Endothelial cell of umbilical vein (primary cell): Measurements from ENCODE around the gene DNAJC30. TPM values are rescaled to one million over a fixed set of nuclear protein-coding genes. Genes with fewer than 3 reads are reported as not detected.

Source experiments
- BruUV-seq: library from RNA; stranded (reverse); fragments of 400-500 nt; replicated peaks from 2 replicates; lab custom pipeline; 2021; lab: Mats Ljungman, UMichigan
- CTCF ChIA-PET: fragments of 300-600, 350-600 bp; sonication (Branson Sonifier 250); formaldehyde crosslinking; loops from one replicate; lab custom pipeline; 2021; ENCODE audit warnings: antibody characterized with exemption, inconsistent platforms; lab: Charles Lee
- POLR2A ChIA-PET: fragments of 300-600, 350-600 bp; sonication (Branson Sonifier 250); formaldehyde crosslinking; loops from one replicate; lab custom pipeline; 2021; ENCODE audit warnings: antibody characterized with exemption, inconsistent platforms; lab: Charles Lee
- DNase-seq: peaks from one replicate; pipeline ENCODE4 v3.0.0-alpha.2; 2011; ENCODE audit warnings: low read depth, low spot score
- FAIRE-seq: peaks from 2 replicates; lab custom pipeline; 2011; peaks lifted over from hg19 to GRCh38; lab: Jason Lieb, UNC
- H2AFZ ChIP-seq: 2 replicates; pipeline ENCODE4 v1.6.0; 2012; ENCODE audit warnings: low read depth, low read length, control low read depth, inconsistent platforms
- H3K27ac ChIP-seq: 2 replicates; pipeline ENCODE4 v1.5.1; 2011; ENCODE audit warnings: low read depth, mild to moderate bottlenecking, control low read depth, low read length, moderate library complexity; ENCODE audit not compliant: insufficient read depth
- H3K27me3 ChIP-seq, 2 experiments: 2 replicates each; pipeline versions ENCODE4 v1.6.0 to v1.6.1; 2011; ENCODE audit warnings: low read length in 2 of 2, mixed read lengths in 1 of 2; ENCODE audit not compliant: control insufficient read depth in 2 of 2, insufficient read depth in 2 of 2
- H3K36me3 ChIP-seq, 2 experiments: 2 replicates in 1 of 2; 3 replicates in 1 of 2; pipeline ENCODE4 v1.5.1; 2011; ENCODE audit warnings: low read length in 2 of 2, mild to moderate bottlenecking in 1 of 2, moderate library complexity in 1 of 2; ENCODE audit not compliant: control insufficient read depth in 2 of 2, insufficient read depth in 2 of 2; ENCODE audit errors: extremely low read depth in 1 of 2
- H3K4me1 ChIP-seq: 3 replicates; pipeline ENCODE4 v1.5.1; 2011; ENCODE audit warnings: mild to moderate bottlenecking, low read length; ENCODE audit not compliant: control insufficient read depth, insufficient read depth; ENCODE audit errors: extremely low read depth
- H3K4me2 ChIP-seq: 2 replicates; pipeline ENCODE4 v1.6.1; 2011; ENCODE audit warnings: low read length, control low read depth, mixed read lengths; ENCODE audit not compliant: insufficient read depth
- H3K4me3 ChIP-seq, 3 experiments: fragments of 200-600 bp in 1 of 3; sonication (generic), shearing (Covaris generic) in 1 of 3; replicated peaks in 1 of 3; 2 replicates each; pipeline ENCODE4 v1.5.1; 2011 to 2016; ENCODE audit warnings: control low read depth in 3 of 3, low read length in 3 of 3, mild to moderate bottlenecking in 2 of 3, inconsistent platforms in 1 of 3, low read depth in 1 of 3, moderate library complexity in 1 of 3; ENCODE audit not compliant: insufficient read depth in 1 of 3
- H3K79me2 ChIP-seq: 2 replicates; pipeline ENCODE4 v1.6.0; 2012; ENCODE audit warnings: low read length, inconsistent platforms; ENCODE audit not compliant: control insufficient read depth, insufficient read depth
- H3K9ac ChIP-seq: replicated peaks from 2 replicates; pipeline ENCODE3; 2011; ENCODE audit warnings: low read length, control low read depth; ENCODE audit not compliant: insufficient read depth; ENCODE audit errors: extremely low read depth
- H3K9me1 ChIP-seq: replicated peaks from 3 replicates; pipeline ENCODE4 v1.6.0; 2011; ENCODE audit warnings: mild to moderate bottlenecking, low read length; ENCODE audit not compliant: control insufficient read depth, insufficient read depth; ENCODE audit errors: extremely low read depth
- H3K9me3 ChIP-seq: replicated peaks from 2 replicates; pipeline ENCODE4 v1.5.1; 2012; ENCODE audit warnings: low read length, inconsistent platforms; ENCODE audit not compliant: control insufficient read depth, insufficient read depth
- H4K20me1 ChIP-seq: replicated peaks from 2 replicates; pipeline ENCODE3; 2011; ENCODE audit warnings: mild to moderate bottlenecking, low read length; ENCODE audit not compliant: control insufficient read depth, insufficient read depth; ENCODE audit errors: extremely low read depth
- EZH2 ChIP-seq: IDR thresholded peaks from 2 replicates; pipeline ENCODE4 v1.6.1; 2012; ENCODE audit warnings: borderline replicate concordance, low read depth, mild to moderate bottlenecking, moderate library complexity, low read length, inconsistent platforms; ENCODE audit not compliant: severe bottlenecking
- MAX ChIP-seq: IDR thresholded peaks from 2 replicates; pipeline ENCODE4 v1.6.1; 2011; ENCODE audit not compliant: insufficient read depth, insufficient read length
- MYC ChIP-seq: IDR thresholded peaks from one replicate; pipeline ENCODE4 v1.6.1; 2011; ENCODE audit warnings: mild to moderate bottlenecking, low read depth, low read length
- POLR2A ChIP-seq: IDR thresholded peaks from 2 replicates; pipeline ENCODE4 v1.6.1; 2012; ENCODE audit warnings: low read depth, mild to moderate bottlenecking, control low read depth, low read length
- dilution Hi-C: fragments of 300-500 bp; cut with MboI; formaldehyde crosslinking; loops from one replicate; pipeline ENCODE4 v1.15.0; 2019; ENCODE audit warnings: low sequenced_read_pairs; ENCODE audit not compliant: extremely low pct_ligation_motif_present
- intact Hi-C: fragments of 100-400 bp; cut with micrococcal nuclease; formaldehyde crosslinking; loops from one replicate; pipeline ENCODE4 v1.10.0; 2022
- polyA plus RNA-seq, 4 experiments: library from polyadenylated mRNA; depleted of rRNA in 3 of 4; stranded (reverse) in 3 of 4; unstranded in 1 of 4; fragments of >200 nt; gene quantifications; 2 replicates each; pipeline versions ENCODE4 v1.2.1 to v1.2.3, GENCODE V29; 2011 to 2012; ENCODE audit warnings: missing spikeins in 1 of 4
- total RNA-seq: library from RNA; stranded (reverse); gene quantifications from 2 replicates; pipeline ENCODE4 v1.2.3, GENCODE V29; 2021

Gene DNAJC30
- total and polyA plus RNA-seq, 2 donors (not counting 3 experiments of a cell fraction or from before 2014, with no cell fraction given) = 10.6 to 11.9 TPM

- H3K9me3 ChIP-seq = no peaks in the 10 kb centered on the region
- H3K9me1 ChIP-seq = no peaks in the 10 kb centered on the region
- no peak for DNase-seq
- H4K20me1 ChIP-seq = no peaks in the 10 kb centered on the region
- peaks cover 3% of the 10 kb centered on the region for H3K4me1 ChIP-seq
- no peak overlapping the region for H3K27ac ChIP-seq
- H3K79me2 ChIP-seq = no peaks in the 10 kb centered on the region
- no peak overlapping the region for H3K9ac ChIP-seq
- CTCF ChIA-PET = interaction anchor here (3.1 to 4.8 kb wide), 3 partner anchors 40 to 64 kb away, joined by 12 to 57 read pairs (median 22); no protein-coding TSS in a partner anchor
- H3K27me3 ChIP-seq = peaks cover 0 to 2% of the 10 kb centered on the region in 2 experiments
- no TSS peak for BruUV-seq
- POLR2A ChIA-PET = no interaction called here
- no peak for FAIRE-seq
- no peak overlapping the region for H2AFZ ChIP-seq
- no peak overlapping the region for H3K4me2 ChIP-seq
- no peaks in the 10 kb centered on the region for H3K36me3 ChIP-seq
- intact Hi-C loops (loop anchor here (5.0 kb wide), 1 partner anchor 43 kb away; no protein-coding TSS in a partner anchor), dilution Hi-C loops (no loop called here)
- no peak overlapping the region for H3K4me3 ChIP-seq
- no peak for TF ChIP-seq MYC
- TF ChIP-seq POLR2A = no peak
- no peak for TF ChIP-seq MAX
- no peak for TF ChIP-seq EZH2
These were observed 13.3 kb downstream of the DNAJC30 start for GRCh38 chr7:73669858-73670385.

GRCh38 chr7:73669288-73669701, 14.0 kb downstream of the DNAJC30 start:
- Histone ChIP-seq H3K36me3 (no peaks in the 10 kb centered on the region), H4K20me1 (no peaks in the 10 kb centered on the region), H3K9me3 (no peaks in the 10 kb centered on the region), H3K9ac (no peak overlapping the region), H3K4me2 (no peak overlapping the region), H3K4me3 (no peak overlapping the region), H2AFZ (no peak overlapping the region), H3K27me3 (peaks cover 0 to 2% of the 10 kb centered on the region in 2 experiments), H3K4me1 (peaks cover 3% of the 10 kb centered on the region), H3K9me1 (no peaks in the 10 kb centered on the region), H3K79me2 (no peaks in the 10 kb centered on the region), H3K27ac (no peak overlapping the region)
- intact Hi-C loops (loop anchor here (5.0 kb wide), 1 partner anchor 42 kb away; no protein-coding TSS in a partner anchor), dilution Hi-C loops (no loop called here)
- ChIA-PET POLR2A (no interaction called here), CTCF (interaction anchor here (3.1 to 4.8 kb wide), 3 partner anchors 39 to 63 kb away, joined by 12 to 57 read pairs (median 22); no protein-coding TSS in a partner anchor)
- FAIRE-seq (no peak), DNase-seq (no peak)
- no TSS peak for BruUV-seq
- no peak for TF ChIP-seq MYC
